ENCODE data around the gene PRDX2. TPM values are rescaled to one million over a fixed set of nuclear protein-coding genes. Genes with fewer than 3 reads are reported as not detected.

PRDX2 gene
- total and polyA plus RNA-seq, 2 experiments from 2014 or later: 346 to 465 TPM

DNA sequence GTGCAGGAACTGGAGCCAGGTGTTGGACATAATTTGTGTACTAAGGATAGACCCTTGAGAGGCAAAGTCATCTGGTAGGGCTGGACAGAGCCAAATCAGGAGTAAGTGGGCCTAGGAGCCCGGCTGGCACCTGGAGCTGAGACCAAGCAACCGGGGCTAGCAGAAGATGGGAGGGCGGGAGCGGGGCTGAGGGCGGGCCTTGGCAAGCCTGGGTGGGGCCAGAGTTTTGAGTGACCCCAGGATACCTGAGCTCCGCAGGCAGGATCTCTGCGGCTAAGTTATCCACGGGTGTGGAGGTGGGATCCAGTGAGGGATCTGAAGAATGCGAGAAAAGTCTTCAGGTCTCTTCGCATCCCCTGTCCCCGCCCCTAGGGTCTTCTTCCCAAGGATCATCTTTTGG is 34.5 kb downstream of the PRDX2 start:
- Histone ChIP-seq H3K27me3 (ENCODE audit: insufficient read depth) (no peaks in the 10 kb centered on the region), H3F3A (replicated peaks; ENCODE audit: low read depth) (peaks cover 24% of the 10 kb centered on the region), H3K4me2 (no peak overlapping the region), H3K4me3 (no peak overlapping the region), H3K27ac (ENCODE audit: low read depth) (no peak overlapping the region), H3K9me2 (ENCODE audit: insufficient read depth) (no peaks in the 10 kb centered on the region), H2AFZ (no peak overlapping the region), H3K36me3 (ENCODE audit: insufficient read depth) (0 out of 2 replicates have a peak, but pooled peaks cover 9% of the 10 kb centered on the region), H3K79me2 (replicated peaks; ENCODE audit: insufficient read depth) (0 out of 2 replicates have a peak, but pooled peaks cover 3% of the 10 kb centered on the region), H3K4me1 (ENCODE audit: insufficient read depth) (peaks cover 9% of the 10 kb centered on the region; the same call in 1 of the 2 replicates), H4K20me1 (replicated peaks; ENCODE audit: insufficient read depth) (no peaks in the 10 kb centered on the region; the same call in 1 of the 2 replicates)
- Mint-ChIP-seq H3K9me3 (peaks cover 3% of the 10 kb centered on the region; the same call in 2 of the 3 replicates), H3K4me1 (peaks cover 15% of the 10 kb centered on the region), H3K36me3 (ENCODE audit: low read depth) (peaks cover 60% of the 10 kb centered on the region), H3K4me3 (peak overlapping the region; percentile 12; the same call in 1 of the 3 replicates), H3K27me3 (ENCODE audit: insufficient read depth, low read depth, poor library complexity) (peaks cover 28% of the 10 kb centered on the region), H3K27ac (peak overlapping the region; percentile 75; the same call in 1 of the 2 replicates)
- TF ChIP-seq JUNB (IDR thresholded peaks at IDR 0.05; ENCODE audit: unreplicated experiment): no peak
- no peak for TF ChIP-seq EZH2 (IDR thresholded peaks at IDR 0.05; ENCODE audit: low read depth, unreplicated experiment)
- TF ChIP-seq, protein P1, sequence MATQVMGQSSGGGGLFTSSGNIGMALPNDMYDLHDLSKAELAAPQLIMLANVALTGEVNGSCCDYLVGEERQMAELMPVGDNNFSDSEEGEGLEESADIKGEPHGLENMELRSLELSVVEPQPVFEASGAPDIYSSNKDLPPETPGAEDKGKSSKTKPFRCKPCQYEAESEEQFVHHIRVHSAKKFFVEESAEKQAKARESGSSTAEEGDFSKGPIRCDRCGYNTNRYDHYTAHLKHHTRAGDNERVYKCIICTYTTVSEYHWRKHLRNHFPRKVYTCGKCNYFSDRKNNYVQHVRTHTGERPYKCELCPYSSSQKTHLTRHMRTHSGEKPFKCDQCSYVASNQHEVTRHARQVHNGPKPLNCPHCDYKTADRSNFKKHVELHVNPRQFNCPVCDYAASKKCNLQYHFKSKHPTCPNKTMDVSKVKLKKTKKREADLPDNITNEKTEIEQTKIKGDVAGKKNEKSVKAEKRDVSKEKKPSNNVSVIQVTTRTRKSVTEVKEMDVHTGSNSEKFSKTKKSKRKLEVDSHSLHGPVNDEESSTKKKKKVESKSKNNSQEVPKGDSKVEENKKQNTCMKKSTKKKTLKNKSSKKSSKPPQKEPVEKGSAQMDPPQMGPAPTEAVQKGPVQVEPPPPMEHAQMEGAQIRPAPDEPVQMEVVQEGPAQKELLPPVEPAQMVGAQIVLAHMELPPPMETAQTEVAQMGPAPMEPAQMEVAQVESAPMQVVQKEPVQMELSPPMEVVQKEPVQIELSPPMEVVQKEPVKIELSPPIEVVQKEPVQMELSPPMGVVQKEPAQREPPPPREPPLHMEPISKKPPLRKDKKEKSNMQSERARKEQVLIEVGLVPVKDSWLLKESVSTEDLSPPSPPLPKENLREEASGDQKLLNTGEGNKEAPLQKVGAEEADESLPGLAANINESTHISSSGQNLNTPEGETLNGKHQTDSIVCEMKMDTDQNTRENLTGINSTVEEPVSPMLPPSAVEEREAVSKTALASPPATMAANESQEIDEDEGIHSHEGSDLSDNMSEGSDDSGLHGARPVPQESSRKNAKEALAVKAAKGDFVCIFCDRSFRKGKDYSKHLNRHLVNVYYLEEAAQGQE (IDR thresholded peaks at IDR 0.05; ENCODE audit: unreplicated experiment): no peak
- no peak for TF ChIP-seq CREB1 (CRISPR knock-in tag; IDR thresholded peaks at IDR 0.05; ENCODE audit: low read depth)
- TF ChIP-seq, protein P2, sequence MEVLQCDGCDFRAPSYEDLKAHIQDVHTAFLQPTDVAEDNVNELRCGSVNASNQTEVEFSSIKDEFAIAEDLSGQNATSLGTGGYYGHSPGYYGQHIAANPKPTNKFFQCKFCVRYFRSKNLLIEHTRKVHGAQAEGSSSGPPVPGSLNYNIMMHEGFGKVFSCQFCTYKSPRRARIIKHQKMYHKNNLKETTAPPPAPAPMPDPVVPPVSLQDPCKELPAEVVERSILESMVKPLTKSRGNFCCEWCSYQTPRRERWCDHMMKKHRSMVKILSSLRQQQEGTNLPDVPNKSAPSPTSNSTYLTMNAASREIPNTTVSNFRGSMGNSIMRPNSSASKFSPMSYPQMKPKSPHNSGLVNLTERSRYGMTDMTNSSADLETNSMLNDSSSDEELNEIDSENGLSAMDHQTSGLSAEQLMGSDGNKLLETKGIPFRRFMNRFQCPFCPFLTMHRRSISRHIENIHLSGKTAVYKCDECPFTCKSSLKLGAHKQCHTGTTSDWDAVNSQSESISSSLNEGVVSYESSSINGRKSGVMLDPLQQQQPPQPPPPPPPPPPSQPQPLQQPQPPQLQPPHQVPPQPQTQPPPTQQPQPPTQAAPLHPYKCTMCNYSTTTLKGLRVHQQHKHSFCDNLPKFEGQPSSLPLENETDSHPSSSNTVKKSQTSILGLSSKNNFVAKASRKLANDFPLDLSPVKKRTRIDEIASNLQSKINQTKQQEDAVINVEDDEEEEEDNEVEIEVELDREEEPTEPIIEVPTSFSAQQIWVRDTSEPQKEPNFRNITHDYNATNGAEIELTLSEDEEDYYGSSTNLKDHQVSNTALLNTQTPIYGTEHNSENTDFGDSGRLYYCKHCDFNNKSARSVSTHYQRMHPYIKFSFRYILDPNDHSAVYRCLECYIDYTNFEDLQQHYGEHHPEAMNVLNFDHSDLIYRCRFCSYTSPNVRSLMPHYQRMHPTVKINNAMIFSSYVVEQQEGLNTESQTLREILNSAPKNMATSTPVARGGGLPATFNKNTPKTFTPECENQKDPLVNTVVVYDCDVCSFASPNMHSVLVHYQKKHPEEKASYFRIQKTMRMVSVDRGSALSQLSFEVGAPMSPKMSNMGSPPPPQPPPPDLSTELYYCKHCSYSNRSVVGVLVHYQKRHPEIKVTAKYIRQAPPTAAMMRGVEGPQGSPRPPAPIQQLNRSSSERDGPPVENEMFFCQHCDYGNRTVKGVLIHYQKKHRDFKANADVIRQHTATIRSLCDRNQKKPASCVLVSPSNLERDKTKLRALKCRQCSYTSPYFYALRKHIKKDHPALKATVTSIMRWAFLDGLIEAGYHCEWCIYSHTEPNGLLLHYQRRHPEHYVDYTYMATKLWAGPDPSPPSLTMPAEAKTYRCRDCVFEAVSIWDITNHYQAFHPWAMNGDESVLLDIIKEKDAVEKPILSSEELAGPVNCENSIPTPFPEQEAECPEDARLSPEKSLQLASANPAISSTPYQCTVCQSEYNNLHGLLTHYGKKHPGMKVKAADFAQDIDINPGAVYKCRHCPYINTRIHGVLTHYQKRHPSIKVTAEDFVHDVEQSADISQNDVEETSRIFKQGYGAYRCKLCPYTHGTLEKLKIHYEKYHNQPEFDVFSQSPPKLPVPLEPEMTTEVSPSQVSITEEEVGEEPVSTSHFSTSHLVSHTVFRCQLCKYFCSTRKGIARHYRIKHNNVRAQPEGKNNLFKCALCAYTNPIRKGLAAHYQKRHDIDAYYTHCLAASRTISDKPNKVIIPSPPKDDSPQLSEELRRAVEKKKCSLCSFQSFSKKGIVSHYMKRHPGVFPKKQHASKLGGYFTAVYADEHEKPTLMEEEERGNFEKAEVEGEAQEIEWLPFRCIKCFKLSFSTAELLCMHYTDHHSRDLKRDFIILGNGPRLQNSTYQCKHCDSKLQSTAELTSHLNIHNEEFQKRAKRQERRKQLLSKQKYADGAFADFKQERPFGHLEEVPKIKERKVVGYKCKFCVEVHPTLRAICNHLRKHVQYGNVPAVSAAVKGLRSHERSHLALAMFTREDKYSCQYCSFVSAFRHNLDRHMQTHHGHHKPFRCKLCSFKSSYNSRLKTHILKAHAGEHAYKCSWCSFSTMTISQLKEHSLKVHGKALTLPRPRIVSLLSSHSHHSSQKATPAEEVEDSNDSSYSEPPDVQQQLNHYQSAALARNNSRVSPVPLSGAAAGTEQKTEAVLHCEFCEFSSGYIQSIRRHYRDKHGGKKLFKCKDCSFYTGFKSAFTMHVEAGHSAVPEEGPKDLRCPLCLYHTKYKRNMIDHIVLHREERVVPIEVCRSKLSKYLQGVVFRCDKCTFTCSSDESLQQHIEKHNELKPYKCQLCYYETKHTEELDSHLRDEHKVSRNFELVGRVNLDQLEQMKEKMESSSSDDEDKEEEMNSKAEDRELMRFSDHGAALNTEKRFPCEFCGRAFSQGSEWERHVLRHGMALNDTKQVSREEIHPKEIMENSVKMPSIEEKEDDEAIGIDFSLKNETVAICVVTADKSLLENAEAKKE (CRISPR knock-in tag; IDR thresholded peaks at IDR 0.05): no peak
- TF ChIP-seq NANOG (IDR thresholded peaks at IDR 0.05; ENCODE audit: borderline replicate concordance): no peak
- TF ChIP-seq, protein P3, sequence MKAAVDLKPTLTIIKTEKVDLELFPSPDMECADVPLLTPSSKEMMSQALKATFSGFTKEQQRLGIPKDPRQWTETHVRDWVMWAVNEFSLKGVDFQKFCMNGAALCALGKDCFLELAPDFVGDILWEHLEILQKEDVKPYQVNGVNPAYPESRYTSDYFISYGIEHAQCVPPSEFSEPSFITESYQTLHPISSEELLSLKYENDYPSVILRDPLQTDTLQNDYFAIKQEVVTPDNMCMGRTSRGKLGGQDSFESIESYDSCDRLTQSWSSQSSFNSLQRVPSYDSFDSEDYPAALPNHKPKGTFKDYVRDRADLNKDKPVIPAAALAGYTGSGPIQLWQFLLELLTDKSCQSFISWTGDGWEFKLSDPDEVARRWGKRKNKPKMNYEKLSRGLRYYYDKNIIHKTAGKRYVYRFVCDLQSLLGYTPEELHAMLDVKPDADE (IDR thresholded peaks at IDR 0.05): no peak
- no peak for TF ChIP-seq EZH2phosphoT487 (IDR thresholded peaks at IDR 0.05; ENCODE audit: unreplicated experiment)
- TF ChIP-seq ZNF114 (CRISPR knock-in tag; IDR thresholded peaks at IDR 0.05): no peak
- TF ChIP-seq STAT1 (IDR thresholded peaks at IDR 0.05; ENCODE audit: unreplicated experiment): no peak
- no peak for TF ChIP-seq POLR2AphosphoS5 (IDR thresholded peaks at IDR 0.05; ENCODE audit: low read depth)
- TF ChIP-seq, protein P4, sequence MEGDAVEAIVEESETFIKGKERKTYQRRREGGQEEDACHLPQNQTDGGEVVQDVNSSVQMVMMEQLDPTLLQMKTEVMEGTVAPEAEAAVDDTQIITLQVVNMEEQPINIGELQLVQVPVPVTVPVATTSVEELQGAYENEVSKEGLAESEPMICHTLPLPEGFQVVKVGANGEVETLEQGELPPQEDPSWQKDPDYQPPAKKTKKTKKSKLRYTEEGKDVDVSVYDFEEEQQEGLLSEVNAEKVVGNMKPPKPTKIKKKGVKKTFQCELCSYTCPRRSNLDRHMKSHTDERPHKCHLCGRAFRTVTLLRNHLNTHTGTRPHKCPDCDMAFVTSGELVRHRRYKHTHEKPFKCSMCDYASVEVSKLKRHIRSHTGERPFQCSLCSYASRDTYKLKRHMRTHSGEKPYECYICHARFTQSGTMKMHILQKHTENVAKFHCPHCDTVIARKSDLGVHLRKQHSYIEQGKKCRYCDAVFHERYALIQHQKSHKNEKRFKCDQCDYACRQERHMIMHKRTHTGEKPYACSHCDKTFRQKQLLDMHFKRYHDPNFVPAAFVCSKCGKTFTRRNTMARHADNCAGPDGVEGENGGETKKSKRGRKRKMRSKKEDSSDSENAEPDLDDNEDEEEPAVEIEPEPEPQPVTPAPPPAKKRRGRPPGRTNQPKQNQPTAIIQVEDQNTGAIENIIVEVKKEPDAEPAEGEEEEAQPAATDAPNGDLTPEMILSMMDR (conservative IDR thresholded peaks at IDR 0.05; ENCODE audit: low read depth in 2 of 2): no peak
- TF ChIP-seq ZNF331 (CRISPR knock-in tag; IDR thresholded peaks at IDR 0.05; ENCODE audit: low read depth): no peak
- ATAC-seq: peak; percentile 9; the same call in 2 of the 3 replicates
- DNase-seq (ENCODE audit: low spot score): peak; percentile 44
